Panc1 (cell line): ENCODE measurements around the gene PRRX1. TPM values are rescaled to one million over a fixed set of nuclear protein-coding genes. Genes with fewer than 3 reads are reported as not detected.

Experiments used
- ATAC-seq: fragments of 200-7000 bp; cut with Tn5 transposase; 2 replicates; pipeline ENCODE4 v1.9.1; 2020; ENCODE audit warnings: mild to moderate bottlenecking, moderate library complexity
- BruUV-seq: library from RNA; stranded (reverse); fragments of 400-500 nt; replicated peaks from 2 replicates; lab custom pipeline; 2021; lab: Mats Ljungman, UMichigan
- CTCF ChIA-PET: fragments of 300-600 bp; sonication (Branson Sonifier 250); formaldehyde crosslinking; loops from one replicate; lab custom pipeline; 2022; ENCODE audit warnings: antibody characterized with exemption; lab: Charles Lee
- POLR2A ChIA-PET: fragments of 300-600 bp; sonication (Branson Sonifier 250); formaldehyde crosslinking; loops from one replicate; lab custom pipeline; 2022; ENCODE audit warnings: antibody characterized with exemption; lab: Charles Lee
- DNase-seq: peaks from one replicate; pipeline ENCODE4 v3.0.0-alpha.2; 2010; ENCODE audit warnings: low read depth, low spot score
- H3K27ac ChIP-seq: 2 replicates; pipeline ENCODE4 v1.5.1; 2011; ENCODE audit warnings: mild to moderate bottlenecking, low read length, inconsistent platforms
- H3K27me3 ChIP-seq: fragments of 200-500 bp; sonication (Bioruptor generic); 2 replicates; pipeline ENCODE4 v1.6.0; 2014; ENCODE audit warnings: low read length, inconsistent platforms; ENCODE audit not compliant: control insufficient read depth, insufficient read depth
- H3K36me3 ChIP-seq: fragments of 200-500 bp; sonication (Bioruptor generic); 2 replicates; pipeline ENCODE4 v1.5.1; 2014; ENCODE audit warnings: inconsistent platforms, mild to moderate bottlenecking, low read length, moderate library complexity; ENCODE audit not compliant: control insufficient read depth, insufficient read depth
- H3K4me1 ChIP-seq: 2 replicates; pipeline ENCODE4 v1.5.1; 2011; ENCODE audit warnings: inconsistent platforms, mild to moderate bottlenecking, low read length, moderate library complexity; ENCODE audit not compliant: control insufficient read depth, insufficient read depth
- H3K4me3 ChIP-seq, 2 experiments: 2 replicates each; pipeline ENCODE4 v1.5.1; 2011 to 2012; ENCODE audit warnings: low read depth in 2 of 2, low read length in 2 of 2, mild to moderate bottlenecking in 2 of 2, inconsistent platforms in 1 of 2, moderate library complexity in 1 of 2
- H3K9me3 ChIP-seq: fragments of 200-500 bp; sonication (Bioruptor generic); 2 replicates; pipeline ENCODE4 v1.5.1; 2014; ENCODE audit warnings: low read depth, mild to moderate bottlenecking, inconsistent platforms, low read length, moderate library complexity; ENCODE audit not compliant: control insufficient read depth, insufficient read depth
- CTCF ChIP-seq: fragments of 450-650 bp; IDR thresholded peaks from 2 replicates; pipeline ENCODE4 v1.5.1; 2017; ENCODE audit warnings: mild to moderate bottlenecking
- POLR2AphosphoS5 ChIP-seq: IDR thresholded peaks from 2 replicates; pipeline ENCODE4 v1.6.1; 2012; ENCODE audit warnings: mild to moderate bottlenecking, low read depth, low read length, moderate library complexity
- REST ChIP-seq, 2 experiments: IDR thresholded peaks; 2 replicates each; pipeline ENCODE4 v1.6.1; 2011 to 2012; ENCODE audit warnings: low read depth in 2 of 2, control low read depth in 1 of 2, low read length in 1 of 2, mild to moderate bottlenecking in 1 of 2, moderate library complexity in 1 of 2; ENCODE audit not compliant: insufficient read depth in 1 of 2
- SIN3A ChIP-seq: IDR thresholded peaks from 2 replicates; pipeline ENCODE4 v1.6.1; 2012; ENCODE audit warnings: low read depth, mild to moderate bottlenecking, low read length, moderate library complexity, borderline replicate concordance; ENCODE audit not compliant: insufficient read depth
- TCF7L2 ChIP-seq: IDR thresholded peaks from 2 replicates; pipeline ENCODE4 v1.6.1; 2011; ENCODE audit warnings: mild to moderate bottlenecking, low read depth, low read length, inconsistent platforms
- in situ Hi-C: cut with HindIII; loops from 2 replicates; pipeline ENCODE4 v1.10.0; 2016; ENCODE audit warnings: low sequenced_read_pairs, low pct_unique_long_range_greater_than_20kb
- intact Hi-C: fragments of 100-400 bp; cut with micrococcal nuclease; formaldehyde crosslinking; loops from one replicate; pipeline ENCODE4 v1.10.0; 2022; ENCODE audit not compliant: unreplicated experiment
- total RNA-seq: library from RNA; stranded (reverse); gene quantifications from one replicate; pipeline ENCODE4 v1.2.1, GENCODE V29; 2021; ENCODE audit not compliant: unreplicated experiment

Gene PRRX1
- total RNA-seq, 1 experiment from 2014 or later, result 0.69 TPM

GRCh38 chr1:170714163-170714562 lies 50.2 kb downstream of the PRRX1 start:
- no peak overlapping the region for H3K27ac ChIP-seq
- intact Hi-C loops (no loop called here), in situ Hi-C loops (no loop called here)
- no TSS peak for BruUV-seq
- no peak for DNase-seq
- ATAC-seq, result no peak
- H3K4me1 ChIP-seq, result no peaks in the 10 kb centered on the region
- ChIA-PET POLR2A (no interaction called here), CTCF (no interaction called here)
- H3K36me3 ChIP-seq, result no peaks in the 10 kb centered on the region
- no peak overlapping the region for H3K4me3 ChIP-seq
- H3K27me3 ChIP-seq, result no peaks in the 10 kb centered on the region
- TF ChIP-seq POLR2AphosphoS5 (no peak), TCF7L2 (no peak), SIN3A (no peak), CTCF (no peak), REST (IDR thresholded peaks at IDR 0.05; ENCODE audit: insufficient read depth in 1 of 2, low read depth in 2 of 2, low read length in 1 of 2) (no peak)
- peaks cover 10% of the 10 kb centered on the region; the same call in 1 of the 2 replicates for H3K9me3 ChIP-seq

GRCh38 chr1:170714938-170715337 lies 51.0 kb downstream of the PRRX1 start:
- CTCF ChIA-PET, result no interaction called here
- Histone ChIP-seq H3K9me3 (peaks cover 10% of the 10 kb centered on the region; the same call in 1 of the 2 replicates), H3K4me1 (no peaks in the 10 kb centered on the region), H3K36me3 (no peaks in the 10 kb centered on the region), H3K4me3 (no peak overlapping the region), H3K27me3 (no peaks in the 10 kb centered on the region), H3K27ac (no peak overlapping the region)
- in situ Hi-C loops (no loop called here), intact Hi-C loops (no loop called here)
- BruUV-seq, result no TSS peak
- DNase-seq (no peak), ATAC-seq (no peak)
- TF ChIP-seq SIN3A (no peak), REST (IDR thresholded peaks at IDR 0.05; ENCODE audit: insufficient read depth in 1 of 2, low read depth in 2 of 2, low read length in 1 of 2) (no peak), TCF7L2 (no peak), CTCF (no peak), POLR2AphosphoS5 (no peak)
- POLR2A ChIA-PET, result no interaction called here
